GM19452 (cell line): Measurements from ENCODE around the gene PHF12.

Experiments used
- ATAC-seq: cut with Tn5 transposase; IDR thresholded peaks from one replicate; pipeline ENCODE4 v1.9.1; 2021; ENCODE audit not compliant: unreplicated experiment

The PHF12 gene

GRCh38 chr17:28951428-28951990, at the start of gene PHF12:
Gene PHF12 (minus strand): TSS chr17:28951518. CDS start chr17:28950960, 558 bp downstream.
- peak; percentile 67 for ATAC-seq

GRCh38 chr17:29000973-29001372, 49.7 kb upstream of the PHF12 start:
- no peak for ATAC-seq

GRCh38 chr17:28999206-28999605, 47.9 kb upstream of the PHF12 start:
- no peak for ATAC-seq

- no peak for ATAC-seq
Observed at GRCh38 chr17:28997806-28998205, 46.5 kb upstream of the PHF12 start.

GRCh38 chr17:28996554-28997096, 45.3 kb upstream of the PHF12 start:
- no peak for ATAC-seq

GRCh38 chr17:28993645-28994426, 42.5 kb upstream of the PHF12 start:
- no peak for ATAC-seq

GRCh38 chr17:28992625-28993600, 41.6 kb upstream of the PHF12 start:
- ATAC-seq = no peak

GRCh38 chr17:28992185-28992584, 40.9 kb upstream of the PHF12 start:
- ATAC-seq = no peak

- no peak for ATAC-seq
Observed at GRCh38 chr17:28991779-28992178, 40.5 kb upstream of the PHF12 start.

- ATAC-seq = no peak
Observed at GRCh38 chr17:28989028-28989427, 37.7 kb upstream of the PHF12 start.

- no peak for ATAC-seq
Observed at GRCh38 chr17:28988475-28988874, 37.2 kb upstream of the PHF12 start.

- no peak for ATAC-seq
Observed at GRCh38 chr17:28986714-28987655, 35.7 kb upstream of the PHF12 start.

GRCh38 chr17:28985950-28986713, 34.8 kb upstream of the PHF12 start:
- no peak for ATAC-seq

GRCh38 chr17:28983286-28984230, 32.2 kb upstream of the PHF12 start:
- no peak for ATAC-seq

- peak; percentile 54 for ATAC-seq
Observed at GRCh38 chr17:28982131-28982793, 30.9 kb upstream of the PHF12 start.

- no peak for ATAC-seq
Observed at GRCh38 chr17:28978356-28978964, 27.1 kb upstream of the PHF12 start.

GRCh38 chr17:28977659-28978355, 26.5 kb upstream of the PHF12 start:
- ATAC-seq = no peak
